Ovary (tissue), 3 donors: Measurements from ENCODE around the gene SELENOM.

Experiments used
- CTCF ChIP-seq, 3 donors: fragments of 450-650 bp in 2 of 3; fragments of 200-600 bp in 1 of 3; IDR thresholded peaks; one replicate each; pipeline versions ENCODE4 v1.5.1 to v1.8.0; 2016 to 2022; ENCODE audit warnings: antibody characterized with exemption in 3 of 3, mild to moderate bottlenecking in 1 of 3
- EP300 ChIP-seq: sonication (generic); formaldehyde crosslinking; IDR thresholded peaks from one replicate; pipeline ENCODE4 v1.6.1; 2017; ENCODE audit warnings: antibody characterized with exemption
- POLR2A ChIP-seq: fragments of 450-650 bp; IDR thresholded peaks from one replicate; pipeline ENCODE4 v1.6.1; 2017; ENCODE audit warnings: antibody characterized with exemption, mild to moderate bottlenecking, moderate library complexity
- donor health status: DM: no; HTN: no; CAD: no.

DNA sequence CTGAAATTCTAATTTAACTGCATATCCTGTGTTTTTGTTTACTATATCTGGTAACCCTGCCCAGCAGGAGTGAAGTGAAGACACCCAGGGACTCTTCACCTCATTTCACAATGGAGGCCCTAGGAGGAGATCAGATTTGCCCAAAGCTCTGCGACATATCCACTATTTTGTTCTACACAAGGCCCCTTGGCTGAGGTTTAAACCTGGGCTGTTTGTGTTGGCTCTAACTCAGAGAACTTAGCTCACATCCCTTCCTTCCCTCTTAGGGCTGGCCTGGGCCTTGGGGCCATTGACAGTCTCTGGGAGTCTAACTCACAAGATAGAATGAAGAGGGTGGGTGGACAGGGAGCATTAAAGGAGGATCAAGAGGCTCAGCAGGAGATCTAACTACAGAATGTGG is 41.1 kb upstream of the SELENOM start:
- TF ChIP-seq CTCF (IDR thresholded peaks at IDR 0.05): no peak
- TF ChIP-seq POLR2A: no peak
- TF ChIP-seq EP300: no peak
